H1 (cell line): ENCODE results near the gene MPPED2.

ENCODE experiments used
- EZH2 ChIP-seq: fragments of 200-600 bp; sonication (generic); IDR thresholded peaks from 2 replicates; pipeline ENCODE4 v1.7.1; 2012; ENCODE audit warnings: low read depth, mild to moderate bottlenecking, moderate library complexity, low read length, inconsistent platforms; ENCODE audit not compliant: severe bottlenecking
- TF ChIP-seq, protein P1 (sequence below): IDR thresholded peaks from 2 replicates; pipeline ENCODE4 v1.6.1; 2011; ENCODE audit warnings: low read length, improper control_type of control experiment
- TF ChIP-seq, protein P2 (sequence below): IDR thresholded peaks from 2 replicates; pipeline ENCODE4 v1.6.1; 2011; ENCODE audit warnings: low read depth, mild to moderate bottlenecking, low read length; ENCODE audit not compliant: insufficient read depth
- TF ChIP-seq, protein P3 (sequence below), 3 experiments: IDR thresholded peaks; 1 replicate in 2 of 3; 2 replicates in 1 of 3; pipeline versions ENCODE4 v1.5.1 to v1.6.1; 2011; ENCODE audit warnings: low read length in 3 of 3, mild to moderate bottlenecking in 3 of 3, inconsistent platforms in 2 of 3, low read depth in 1 of 3, moderate library complexity in 1 of 3; ENCODE audit not compliant: insufficient read depth in 1 of 3; ENCODE audit errors: control extremely low read depth in 1 of 3

DNA sequence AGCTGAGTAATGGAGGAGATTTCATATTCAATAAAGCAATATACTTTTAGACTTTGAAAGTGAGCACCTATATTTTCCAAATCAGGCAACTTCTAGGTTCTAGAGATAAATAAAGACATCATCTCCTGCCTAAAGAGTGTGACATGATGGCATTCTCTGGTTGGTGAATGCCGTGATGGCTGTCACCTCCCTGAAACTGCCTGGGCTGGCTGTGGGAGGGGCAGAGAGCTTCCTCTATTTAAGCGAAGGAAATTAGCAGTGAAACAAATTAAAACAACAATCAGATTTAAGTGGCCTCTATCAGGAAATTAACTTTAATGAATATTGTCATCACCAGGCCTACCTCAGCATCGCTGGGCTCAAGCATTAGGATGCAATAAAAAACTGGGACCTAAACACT, 149.4 kb downstream of the MPPED2 start:
- TF ChIP-seq, protein P1, sequence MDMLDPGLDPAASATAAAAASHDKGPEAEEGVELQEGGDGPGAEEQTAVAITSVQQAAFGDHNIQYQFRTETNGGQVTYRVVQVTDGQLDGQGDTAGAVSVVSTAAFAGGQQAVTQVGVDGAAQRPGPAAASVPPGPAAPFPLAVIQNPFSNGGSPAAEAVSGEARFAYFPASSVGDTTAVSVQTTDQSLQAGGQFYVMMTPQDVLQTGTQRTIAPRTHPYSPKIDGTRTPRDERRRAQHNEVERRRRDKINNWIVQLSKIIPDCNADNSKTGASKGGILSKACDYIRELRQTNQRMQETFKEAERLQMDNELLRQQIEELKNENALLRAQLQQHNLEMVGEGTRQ: no peak
- TF ChIP-seq, protein P2, sequence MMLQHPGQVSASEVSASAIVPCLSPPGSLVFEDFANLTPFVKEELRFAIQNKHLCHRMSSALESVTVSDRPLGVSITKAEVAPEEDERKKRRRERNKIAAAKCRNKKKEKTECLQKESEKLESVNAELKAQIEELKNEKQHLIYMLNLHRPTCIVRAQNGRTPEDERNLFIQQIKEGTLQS: no peak
- TF ChIP-seq, protein P3, sequence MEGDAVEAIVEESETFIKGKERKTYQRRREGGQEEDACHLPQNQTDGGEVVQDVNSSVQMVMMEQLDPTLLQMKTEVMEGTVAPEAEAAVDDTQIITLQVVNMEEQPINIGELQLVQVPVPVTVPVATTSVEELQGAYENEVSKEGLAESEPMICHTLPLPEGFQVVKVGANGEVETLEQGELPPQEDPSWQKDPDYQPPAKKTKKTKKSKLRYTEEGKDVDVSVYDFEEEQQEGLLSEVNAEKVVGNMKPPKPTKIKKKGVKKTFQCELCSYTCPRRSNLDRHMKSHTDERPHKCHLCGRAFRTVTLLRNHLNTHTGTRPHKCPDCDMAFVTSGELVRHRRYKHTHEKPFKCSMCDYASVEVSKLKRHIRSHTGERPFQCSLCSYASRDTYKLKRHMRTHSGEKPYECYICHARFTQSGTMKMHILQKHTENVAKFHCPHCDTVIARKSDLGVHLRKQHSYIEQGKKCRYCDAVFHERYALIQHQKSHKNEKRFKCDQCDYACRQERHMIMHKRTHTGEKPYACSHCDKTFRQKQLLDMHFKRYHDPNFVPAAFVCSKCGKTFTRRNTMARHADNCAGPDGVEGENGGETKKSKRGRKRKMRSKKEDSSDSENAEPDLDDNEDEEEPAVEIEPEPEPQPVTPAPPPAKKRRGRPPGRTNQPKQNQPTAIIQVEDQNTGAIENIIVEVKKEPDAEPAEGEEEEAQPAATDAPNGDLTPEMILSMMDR (IDR thresholded peaks at IDR 0.05; ENCODE audit: control extremely low read depth in 1 of 3, insufficient read depth in 1 of 3, low read depth in 1 of 3, low read length in 3 of 3): no peak
- TF ChIP-seq EZH2: no peak
